Measurements from ENCODE around the gene ITIH3.

The ITIH3 gene

GRCh38 chr3:52829906-52830463, 35.4 kb downstream of the ITIH3 start:
- DNase-seq: no peak

DNA sequence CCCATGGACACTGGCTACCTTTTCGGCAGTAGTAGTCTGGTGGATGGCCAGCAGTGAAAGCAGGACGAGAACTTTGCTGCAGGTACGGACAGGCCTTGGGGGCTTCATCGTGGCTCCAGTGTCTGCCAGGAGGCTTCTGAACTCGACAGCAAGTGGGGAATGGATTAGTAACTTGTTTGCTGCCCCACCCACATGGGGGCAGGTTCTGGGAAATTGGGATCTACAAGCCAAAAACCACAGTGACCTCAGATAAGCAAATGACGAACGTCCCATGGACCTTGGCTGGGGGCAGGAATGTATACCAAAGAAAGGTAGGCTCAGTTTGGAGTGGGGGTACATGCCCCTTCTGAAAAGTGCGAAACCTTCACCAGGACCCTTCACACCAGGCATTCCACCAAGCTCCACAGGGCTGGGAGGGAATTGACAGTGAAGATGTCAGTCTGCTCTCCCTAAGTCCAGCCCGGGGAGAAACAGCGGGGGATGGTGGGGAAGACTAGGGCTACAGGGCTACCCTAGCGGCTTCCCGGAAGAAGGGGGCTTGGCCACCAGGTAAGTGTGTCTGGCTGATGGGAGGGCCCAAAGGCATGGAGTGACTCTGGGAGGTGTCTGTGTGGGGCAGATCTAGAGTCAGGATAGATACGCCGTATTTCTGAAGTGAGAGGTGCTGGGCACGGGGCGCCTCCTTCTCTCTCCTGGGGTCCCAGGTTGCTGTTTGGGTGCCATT, 36.1 kb downstream of the ITIH3 start, which contains the start of gene ITIH4:
TSS of gene ITIH4 (minus strand) at position 138 of the 724 bp plus-strand sequence. CDS start at position 108, 30 bp downstream.
- no peak for DNase-seq

GRCh38 chr3:52831500-52832301, 37.1 kb downstream of the ITIH3 start:
- no peak for DNase-seq

- DNase-seq: no peak
Observed at GRCh38 chr3:52833202-52833601, 38.6 kb downstream of the ITIH3 start.

GRCh38 chr3:52834871-52835501, 40.4 kb downstream of the ITIH3 start, which contains the start of gene MUSTN1:
MUSTN1 (minus strand) TSS chr3:52835019; CDS start chr3:52834948, 71 bp downstream.
- no peak for DNase-seq

GRCh38 chr3:52835766-52836470, 41.3 kb downstream of the ITIH3 start:
- no peak for DNase-seq

GRCh38 chr3:52836471-52836845, 41.9 kb downstream of the ITIH3 start:
- no peak for DNase-seq

DNA sequence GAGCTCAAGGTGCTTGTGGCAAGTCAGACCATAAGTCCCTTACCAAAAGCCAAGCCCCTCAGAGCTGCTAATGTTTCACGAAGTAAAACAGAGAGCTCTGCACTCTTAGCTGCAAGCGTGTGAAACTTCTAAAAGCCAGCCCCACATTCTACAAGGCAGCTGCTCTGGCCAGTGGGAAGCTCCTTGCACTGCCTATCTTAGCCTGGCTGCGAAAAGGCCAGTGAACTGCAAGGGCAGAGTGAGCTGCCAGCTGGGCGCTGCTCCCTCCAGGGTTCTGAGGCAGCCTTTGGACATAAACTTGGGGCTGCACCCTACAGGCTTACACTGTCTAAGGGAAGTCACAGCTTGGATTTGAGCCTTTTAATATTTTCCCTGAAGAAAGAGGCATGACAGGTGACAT, 42.4 kb downstream of the ITIH3 start:
- DNase-seq: no peak

GRCh38 chr3:52838561-52839267, 44.1 kb downstream of the ITIH3 start:
- DNase-seq: no peak

GRCh38 chr3:52839268-52839575, 44.6 kb downstream of the ITIH3 start:
- no peak for DNase-seq

GRCh38 chr3:52839892-52840545, 45.4 kb downstream of the ITIH3 start:
- DNase-seq: no peak

GRCh38 chr3:52841211-52841980, 46.8 kb downstream of the ITIH3 start:
- no peak for DNase-seq

GRCh38 chr3:52841981-52842340, 47.4 kb downstream of the ITIH3 start:
- no peak for DNase-seq

DNA sequence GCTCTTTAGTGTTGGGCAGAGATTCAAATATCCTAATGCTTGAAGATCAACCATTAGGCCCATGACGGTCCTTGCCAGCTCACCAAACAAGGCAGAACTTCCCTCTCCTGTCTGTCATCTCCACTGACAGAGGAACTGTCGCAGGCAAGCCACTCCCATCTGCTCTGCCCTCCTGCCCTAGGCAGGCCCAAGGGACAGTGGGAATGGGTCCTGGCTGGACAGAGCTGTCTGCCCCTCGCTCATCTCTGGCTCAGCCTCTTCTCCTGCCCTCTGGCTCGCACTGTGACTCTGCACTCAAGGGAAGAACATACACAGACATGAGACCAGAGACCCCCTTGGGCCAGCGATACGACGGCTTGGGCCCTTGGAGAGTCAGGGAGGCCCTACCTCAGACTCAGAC, 47.8 kb downstream of the ITIH3 start:
- DNase-seq: no peak

- no peak for DNase-seq
Observed at GRCh38 chr3:52843108-52843865, 48.7 kb downstream of the ITIH3 start.

GRCh38 chr3:52843881-52844280, 49.3 kb downstream of the ITIH3 start:
- no peak for DNase-seq

DNA sequence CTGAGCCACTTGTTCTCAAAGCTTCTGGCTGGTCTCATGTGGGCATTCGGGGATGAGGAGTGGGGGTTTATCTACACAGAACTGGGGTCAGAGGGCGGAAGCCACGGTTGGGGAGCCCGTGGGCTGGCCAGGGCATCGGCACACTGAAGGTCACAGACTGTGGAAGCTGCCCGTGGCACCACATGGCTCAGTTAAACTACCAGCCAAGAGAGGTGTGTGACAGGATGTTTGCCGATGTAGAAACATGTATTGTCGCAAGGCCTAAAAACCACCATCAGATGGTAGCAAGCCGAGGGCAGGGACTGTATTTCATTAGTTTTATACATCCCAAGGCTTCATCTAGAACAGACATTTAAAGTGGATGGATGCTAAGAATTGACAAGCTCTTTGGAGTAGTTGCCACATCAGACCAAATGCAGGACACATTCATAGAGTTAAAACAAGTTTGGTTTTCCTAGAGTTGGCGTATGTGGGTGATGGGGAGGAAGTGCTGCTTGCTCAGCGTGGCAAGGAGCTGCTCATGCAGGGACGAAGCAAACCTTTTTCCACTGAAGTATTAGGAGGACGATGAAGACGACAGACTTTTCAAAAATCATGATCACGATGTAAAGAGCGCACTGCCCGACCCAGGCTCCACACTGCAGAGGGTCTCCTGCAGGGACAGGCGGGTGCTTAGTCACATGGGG, 49.8 kb downstream of the ITIH3 start:
- no peak for DNase-seq

DNA sequence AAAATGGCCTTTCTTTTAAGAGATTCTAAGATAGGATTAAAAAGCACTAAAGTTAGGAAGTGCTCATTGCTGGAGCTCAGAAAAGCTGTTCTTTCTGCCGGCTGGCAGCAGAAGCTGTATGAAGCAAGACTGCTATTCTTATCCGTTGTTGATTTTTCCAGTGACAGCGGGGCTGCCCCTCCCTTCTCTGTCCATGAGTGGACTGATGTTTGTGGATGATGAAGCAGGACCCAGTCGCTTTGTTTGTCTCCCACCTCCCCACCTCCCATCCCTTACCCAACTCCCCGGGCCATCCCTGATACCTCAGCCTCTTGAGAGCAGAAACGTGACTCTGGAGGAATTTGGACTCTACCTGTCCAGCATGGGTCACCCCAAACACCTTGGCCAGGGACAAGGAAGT, 50.6 kb downstream of the ITIH3 start:
- no peak for DNase-seq

GRCh38 chr3:52845691-52846431, 51.3 kb downstream of the ITIH3 start:
- DNase-seq: no peak
